GM23248 (cell line): ENCODE measurements around the gene EIF4G3.

Experiments used
- EZH2 ChIP-seq: fragments of 200-600 bp; sonication (generic); IDR thresholded peaks from 2 replicates; pipeline ENCODE4 v1.6.1; 2018; ENCODE audit warnings: antibody characterized with exemption, mild to moderate bottlenecking; ENCODE audit not compliant: insufficient read depth, poor library complexity, severe bottlenecking
- EZH2phosphoT487 ChIP-seq: fragments of 200-600 bp; sonication (generic); IDR thresholded peaks from 2 replicates; pipeline ENCODE4 v1.6.1; 2018; ENCODE audit warnings: antibody characterized with exemption, moderate library complexity, mild to moderate bottlenecking, low read depth; ENCODE audit not compliant: insufficient read depth

DNA sequence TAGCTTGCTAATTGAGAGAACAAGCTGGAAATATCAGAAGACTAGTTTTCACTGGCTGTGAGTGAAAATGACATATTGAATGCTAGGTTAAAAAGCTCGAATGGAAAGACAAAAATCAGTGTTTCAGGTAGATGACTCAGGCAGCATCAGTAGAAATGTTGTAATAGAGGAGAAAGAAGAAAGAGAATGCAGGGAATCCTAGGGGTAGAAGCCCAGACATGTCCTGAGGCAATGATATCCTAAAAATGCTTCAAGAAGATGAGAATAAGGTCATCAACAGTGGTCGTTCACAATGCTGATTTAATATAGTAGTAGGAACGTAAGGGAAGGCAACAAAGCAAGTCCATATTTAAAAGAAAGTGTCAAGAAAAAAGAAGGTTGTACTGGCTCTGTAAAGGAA lies 292.9 kb downstream of the EIF4G3 start:
- TF ChIP-seq EZH2: no peak
- TF ChIP-seq EZH2phosphoT487: no peak
